ENCODE data around the gene ANKRD13B. TPM values are rescaled to one million over a fixed set of nuclear protein-coding genes. Genes with fewer than 3 reads are reported as not detected.
"Not testable (repeated sequence)": the region's sequence is repeated elsewhere in the genome, so short reads cannot be mapped to it uniquely, and the experiment has no call there.

ANKRD13B gene
- total RNA-seq, 1 donor from 2014 or later = 123 TPM

DNA sequence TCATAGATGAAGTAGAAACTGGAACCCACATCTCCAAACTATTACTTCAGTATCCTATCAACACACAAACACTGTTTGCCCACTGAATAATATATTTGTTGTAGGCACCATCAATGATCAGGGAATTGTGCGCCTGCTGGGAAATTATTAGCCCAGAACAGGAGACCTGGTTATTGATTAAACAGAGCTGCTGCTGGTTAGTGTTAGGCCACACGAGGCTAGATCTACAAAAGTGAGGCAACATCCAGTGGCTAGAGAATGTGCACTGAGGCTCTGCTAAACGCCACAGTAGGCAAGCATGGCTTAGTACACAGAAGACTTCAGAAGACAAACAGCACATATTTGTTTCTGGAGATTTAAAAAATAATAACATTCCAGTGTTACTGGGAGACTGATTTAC is 37.1 kb upstream of the ANKRD13B start:
- no peak overlapping the region for H3K4me3 Mint-ChIP-seq (ENCODE audit: unreplicated experiment)
- DNase-seq = no peak
- TF ChIP-seq, protein P1, sequence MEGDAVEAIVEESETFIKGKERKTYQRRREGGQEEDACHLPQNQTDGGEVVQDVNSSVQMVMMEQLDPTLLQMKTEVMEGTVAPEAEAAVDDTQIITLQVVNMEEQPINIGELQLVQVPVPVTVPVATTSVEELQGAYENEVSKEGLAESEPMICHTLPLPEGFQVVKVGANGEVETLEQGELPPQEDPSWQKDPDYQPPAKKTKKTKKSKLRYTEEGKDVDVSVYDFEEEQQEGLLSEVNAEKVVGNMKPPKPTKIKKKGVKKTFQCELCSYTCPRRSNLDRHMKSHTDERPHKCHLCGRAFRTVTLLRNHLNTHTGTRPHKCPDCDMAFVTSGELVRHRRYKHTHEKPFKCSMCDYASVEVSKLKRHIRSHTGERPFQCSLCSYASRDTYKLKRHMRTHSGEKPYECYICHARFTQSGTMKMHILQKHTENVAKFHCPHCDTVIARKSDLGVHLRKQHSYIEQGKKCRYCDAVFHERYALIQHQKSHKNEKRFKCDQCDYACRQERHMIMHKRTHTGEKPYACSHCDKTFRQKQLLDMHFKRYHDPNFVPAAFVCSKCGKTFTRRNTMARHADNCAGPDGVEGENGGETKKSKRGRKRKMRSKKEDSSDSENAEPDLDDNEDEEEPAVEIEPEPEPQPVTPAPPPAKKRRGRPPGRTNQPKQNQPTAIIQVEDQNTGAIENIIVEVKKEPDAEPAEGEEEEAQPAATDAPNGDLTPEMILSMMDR (IDR thresholded peaks at IDR 0.05; ENCODE audit: partially characterized antibody, unreplicated experiment) = no peak
- H3K27ac Mint-ChIP-seq (ENCODE audit: unreplicated experiment) = no peak overlapping the region
- H3K36me3 Mint-ChIP-seq (ENCODE audit: unreplicated experiment) = no peaks in the 10 kb centered on the region
- H3K27me3 Mint-ChIP-seq (ENCODE audit: unreplicated experiment) = peaks cover 4% of the 10 kb centered on the region
- H3K4me1 Mint-ChIP-seq (ENCODE audit: low read depth, unreplicated experiment) = peaks cover 7% of the 10 kb centered on the region
- H3K9me3 Mint-ChIP-seq (ENCODE audit: unreplicated experiment) = peaks cover 6% of the 10 kb centered on the region

DNA sequence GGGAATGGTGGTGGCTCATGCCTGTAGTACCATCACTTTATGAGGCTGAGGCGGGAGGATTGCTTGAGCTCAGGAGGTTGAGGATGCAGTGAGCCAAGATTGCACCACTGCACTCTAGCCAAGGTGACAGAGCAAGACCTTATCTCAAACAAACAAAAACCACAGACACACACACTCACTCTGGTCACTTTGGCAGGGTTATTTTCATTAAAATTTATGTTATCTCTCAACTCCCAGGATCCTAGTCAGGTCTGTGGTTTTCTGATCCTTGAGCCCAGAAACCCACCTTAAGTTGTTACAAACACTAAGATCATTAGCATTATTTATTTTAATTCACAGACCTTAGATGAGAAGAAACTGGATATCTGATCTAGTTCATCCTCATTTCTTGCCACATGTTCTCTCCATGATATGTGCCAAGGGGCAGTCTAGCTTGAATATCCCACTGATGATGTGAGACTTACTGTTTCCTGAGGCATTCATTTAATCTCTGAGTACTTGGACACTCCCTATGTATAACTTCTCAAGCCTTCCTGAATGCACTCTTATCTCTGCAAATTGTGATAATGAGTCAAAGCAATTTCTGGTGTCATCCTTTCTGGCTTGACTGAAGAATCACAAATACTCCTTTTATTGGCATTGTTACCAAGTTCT is 35.7 kb upstream of the ANKRD13B start:
- H3K4me3 Mint-ChIP-seq (ENCODE audit: unreplicated experiment) = no peak overlapping the region
- H3K9me3 Mint-ChIP-seq (ENCODE audit: unreplicated experiment) = peaks cover 9% of the 10 kb centered on the region
- peaks cover 4% of the 10 kb centered on the region for H3K27me3 Mint-ChIP-seq (ENCODE audit: unreplicated experiment)

DNA sequence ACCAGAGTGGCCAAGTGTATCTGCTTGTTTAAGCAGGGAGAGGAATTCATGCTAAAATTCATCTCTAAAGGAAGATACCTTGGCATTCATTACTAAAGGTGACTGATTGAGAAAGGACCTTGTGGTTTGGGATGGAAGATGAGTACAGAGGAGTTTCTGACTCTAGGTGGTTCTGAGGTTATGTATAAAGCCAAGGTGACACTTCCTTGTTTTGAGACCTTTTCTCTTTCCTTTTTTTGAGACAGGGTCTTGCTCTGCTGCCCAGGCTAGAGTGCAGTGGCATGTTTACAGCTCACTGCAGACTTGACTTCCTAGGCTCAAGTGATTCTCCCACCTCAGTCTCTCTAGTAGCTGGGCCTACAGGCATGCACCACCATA is 35.2 kb upstream of the ANKRD13B start:
- H3K27ac Mint-ChIP-seq (ENCODE audit: unreplicated experiment) = no peak overlapping the region
- peaks cover 7% of the 10 kb centered on the region for H3K27me3 Mint-ChIP-seq (ENCODE audit: unreplicated experiment)
- no peak overlapping the region for H3K4me3 Mint-ChIP-seq (ENCODE audit: unreplicated experiment)
- peaks cover 14% of the 10 kb centered on the region for H3K4me1 Mint-ChIP-seq (ENCODE audit: low read depth, unreplicated experiment)
- no peak for DNase-seq
- peaks cover 11% of the 10 kb centered on the region for H3K9me3 Mint-ChIP-seq (ENCODE audit: unreplicated experiment)
- TF ChIP-seq, protein P1 (IDR thresholded peaks at IDR 0.05; ENCODE audit: partially characterized antibody, unreplicated experiment) = no peak
- no peaks in the 10 kb centered on the region for H3K36me3 Mint-ChIP-seq (ENCODE audit: unreplicated experiment)

More for the DNA sequence above, 35.7 kb upstream of the ANKRD13B start:
- Mint-ChIP-seq H3K36me3 (ENCODE audit: unreplicated experiment) (no peaks in the 10 kb centered on the region), H3K27ac (ENCODE audit: unreplicated experiment) (no peak overlapping the region), H3K4me1 (ENCODE audit: low read depth, unreplicated experiment) (peaks cover 13% of the 10 kb centered on the region)
- DNase-seq = no peak
- TF ChIP-seq, protein P1 (IDR thresholded peaks at IDR 0.05; ENCODE audit: partially characterized antibody, unreplicated experiment) = no peak

DNA sequence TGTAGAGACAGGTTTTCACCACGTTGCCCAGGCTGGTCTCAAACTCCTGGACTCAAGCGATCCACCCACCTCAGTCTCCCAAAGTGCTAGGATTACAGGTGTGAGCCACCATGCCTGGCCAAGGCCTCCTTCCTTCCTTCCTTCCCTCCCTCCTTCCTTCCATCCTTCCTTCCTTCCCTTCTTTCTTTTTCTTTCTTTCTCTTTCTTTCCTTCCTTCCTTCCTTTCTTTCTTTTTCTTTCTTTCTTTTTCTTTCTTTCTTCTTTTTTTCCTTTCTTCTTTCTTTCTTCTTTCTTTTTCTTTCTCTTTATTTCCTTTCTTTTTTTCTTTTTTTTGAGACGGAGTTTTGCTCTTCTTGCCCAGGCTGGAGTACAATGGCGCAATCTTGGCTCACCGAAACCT is 34.8 kb upstream of the ANKRD13B start:
- Mint-ChIP-seq H3K9me3 (ENCODE audit: unreplicated experiment) (peaks cover 11% of the 10 kb centered on the region), H3K4me1 (ENCODE audit: low read depth, unreplicated experiment) (peaks cover 16% of the 10 kb centered on the region)
- H3K27me3 Mint-ChIP-seq (ENCODE audit: unreplicated experiment); DNase-seq; H3K4me3 Mint-ChIP-seq (ENCODE audit: unreplicated experiment); H3K36me3 Mint-ChIP-seq (ENCODE audit: unreplicated experiment); H3K27ac Mint-ChIP-seq (ENCODE audit: unreplicated experiment): not testable (repeated sequence)

DNA sequence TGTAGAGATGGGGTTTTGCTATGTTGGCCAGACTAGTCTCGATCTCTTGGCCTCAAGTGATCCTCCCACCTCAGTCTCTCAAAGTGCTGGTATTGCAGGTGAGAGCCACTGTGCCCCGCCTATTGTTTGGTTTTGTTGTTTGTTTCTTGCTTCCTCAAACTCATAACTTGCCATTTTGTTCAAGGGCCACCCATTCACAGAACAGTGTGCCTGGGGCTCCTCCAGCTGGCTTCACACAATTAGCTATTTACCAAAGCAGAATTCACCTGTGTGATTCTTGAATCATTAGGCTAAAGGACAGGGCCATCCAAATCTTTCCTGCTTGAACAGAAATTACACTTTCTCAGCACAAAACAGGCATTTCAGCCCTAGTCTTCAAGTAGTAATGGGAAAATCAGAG is 33.3 kb upstream of the ANKRD13B start:
- peaks cover 11% of the 10 kb centered on the region for H3K9me3 Mint-ChIP-seq (ENCODE audit: unreplicated experiment)
- no peak for DNase-seq
- peaks cover 20% of the 10 kb centered on the region for H3K4me1 Mint-ChIP-seq (ENCODE audit: low read depth, unreplicated experiment)
- H3K27me3 Mint-ChIP-seq (ENCODE audit: unreplicated experiment) = peaks cover 7% of the 10 kb centered on the region
- H3K36me3 Mint-ChIP-seq (ENCODE audit: unreplicated experiment) = no peaks in the 10 kb centered on the region
- peak overlapping the region; percentile 11 for H3K27ac Mint-ChIP-seq (ENCODE audit: unreplicated experiment)
- H3K4me3 Mint-ChIP-seq (ENCODE audit: unreplicated experiment) = no peak overlapping the region
- TF ChIP-seq, protein P1 (IDR thresholded peaks at IDR 0.05; ENCODE audit: partially characterized antibody, unreplicated experiment) = no peak
